Loucy (cell line): ENCODE results near the gene PDE6B.

Experiments used
- CTCF ChIP-seq: fragments of 200-600 bp; sonication (generic); conservative IDR thresholded peaks from 2 replicates; pipeline ENCODE4 v1.5.1; 2014; ENCODE audit warnings: mild to moderate bottlenecking, antibody characterized with exemption, low read length
- EZH2phosphoT487 ChIP-seq: fragments of 200-600 bp; IDR thresholded peaks from 2 replicates; pipeline ENCODE4 v1.6.1; 2018; ENCODE audit warnings: antibody characterized with exemption, mild to moderate bottlenecking, moderate library complexity, borderline replicate concordance

DNA sequence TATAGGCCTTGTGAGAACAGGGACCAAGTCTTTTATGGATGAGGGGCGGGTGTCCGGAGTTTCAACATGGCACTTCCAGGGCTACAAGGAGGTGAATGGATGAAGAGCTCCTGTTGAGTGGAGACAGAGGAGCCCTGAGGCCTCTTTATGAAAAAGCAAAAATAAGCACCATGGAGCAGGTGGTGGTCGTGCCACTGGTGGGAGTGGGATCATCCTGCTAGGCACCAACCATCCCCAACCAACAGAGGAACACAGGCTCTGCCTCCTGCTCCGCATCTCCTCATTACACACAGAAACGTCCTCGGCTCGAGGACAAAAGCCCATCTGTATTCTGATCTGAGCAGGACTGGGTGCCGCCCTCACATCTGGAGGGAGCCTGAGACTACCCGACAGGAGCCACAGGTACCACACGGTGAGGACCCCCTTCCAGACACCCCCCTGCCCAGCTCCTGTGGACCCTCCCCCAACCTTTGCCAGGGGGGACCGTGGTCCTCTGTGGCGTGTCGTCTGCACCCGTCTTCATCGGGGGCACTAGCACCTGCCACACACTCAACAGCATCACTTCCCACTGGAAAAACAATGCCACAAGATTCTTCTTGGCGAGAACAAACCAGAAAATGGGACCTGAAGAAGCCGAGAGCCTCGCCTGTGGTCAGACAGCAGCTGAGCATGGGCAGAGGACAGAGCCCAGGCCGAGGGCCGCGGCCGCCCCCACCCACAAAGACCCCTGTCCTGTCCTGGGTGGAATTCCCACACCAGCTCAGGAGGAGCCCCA is 3.9 kb upstream of the PDE6B start:
- no peak for TF ChIP-seq CTCF
- no peak for TF ChIP-seq EZH2phosphoT487
